Ovary (tissue), 3 donors: ENCODE data around the gene TTLL5.

Source experiments
- EP300 ChIP-seq: sonication (generic); formaldehyde crosslinking; IDR thresholded peaks from one replicate; pipeline ENCODE4 v1.6.1; 2017; ENCODE audit warnings: antibody characterized with exemption
- TF ChIP-seq, protein P1 (sequence below), 3 donors: fragments of 450-650 bp in 2 of 3; fragments of 200-600 bp in 1 of 3; IDR thresholded peaks; one replicate each; pipeline versions ENCODE4 v1.5.1 to v1.8.0; 2016 to 2022; ENCODE audit warnings: antibody characterized with exemption in 3 of 3, mild to moderate bottlenecking in 1 of 3
- donor health status: DM: no; HTN: no; CAD: no.

DNA sequence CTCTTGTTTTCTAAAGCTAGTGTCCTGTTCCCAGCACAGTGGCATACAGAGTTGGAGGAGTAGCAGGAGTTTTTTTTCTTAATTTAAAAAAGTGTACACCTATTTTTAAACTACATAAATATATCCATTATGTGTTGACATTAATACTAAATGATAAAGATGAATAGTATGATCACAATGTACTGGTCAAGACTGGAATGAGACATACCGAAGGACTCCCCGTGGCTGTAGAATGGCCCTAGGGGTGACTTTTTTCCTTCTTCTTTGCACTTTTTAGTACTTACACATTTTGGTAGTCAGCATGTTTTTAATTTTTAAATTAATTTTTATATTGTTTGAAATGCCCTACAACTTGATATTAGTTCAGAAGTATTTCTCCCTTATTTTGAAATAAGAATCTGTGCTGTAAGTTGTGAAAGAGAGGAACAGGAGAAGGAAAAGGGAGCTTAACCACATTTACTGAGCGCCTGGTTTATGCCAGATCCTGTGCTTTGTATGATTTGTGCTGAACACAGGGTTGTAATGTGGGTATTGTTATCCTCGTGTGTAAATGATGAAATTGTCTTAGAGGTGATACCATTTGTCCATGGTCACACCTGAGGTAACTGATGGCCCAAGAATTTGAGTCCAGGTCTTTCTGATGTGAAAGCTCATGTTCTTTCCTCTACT is 184.2 kb downstream of the TTLL5 start:
- TF ChIP-seq, protein P1, sequence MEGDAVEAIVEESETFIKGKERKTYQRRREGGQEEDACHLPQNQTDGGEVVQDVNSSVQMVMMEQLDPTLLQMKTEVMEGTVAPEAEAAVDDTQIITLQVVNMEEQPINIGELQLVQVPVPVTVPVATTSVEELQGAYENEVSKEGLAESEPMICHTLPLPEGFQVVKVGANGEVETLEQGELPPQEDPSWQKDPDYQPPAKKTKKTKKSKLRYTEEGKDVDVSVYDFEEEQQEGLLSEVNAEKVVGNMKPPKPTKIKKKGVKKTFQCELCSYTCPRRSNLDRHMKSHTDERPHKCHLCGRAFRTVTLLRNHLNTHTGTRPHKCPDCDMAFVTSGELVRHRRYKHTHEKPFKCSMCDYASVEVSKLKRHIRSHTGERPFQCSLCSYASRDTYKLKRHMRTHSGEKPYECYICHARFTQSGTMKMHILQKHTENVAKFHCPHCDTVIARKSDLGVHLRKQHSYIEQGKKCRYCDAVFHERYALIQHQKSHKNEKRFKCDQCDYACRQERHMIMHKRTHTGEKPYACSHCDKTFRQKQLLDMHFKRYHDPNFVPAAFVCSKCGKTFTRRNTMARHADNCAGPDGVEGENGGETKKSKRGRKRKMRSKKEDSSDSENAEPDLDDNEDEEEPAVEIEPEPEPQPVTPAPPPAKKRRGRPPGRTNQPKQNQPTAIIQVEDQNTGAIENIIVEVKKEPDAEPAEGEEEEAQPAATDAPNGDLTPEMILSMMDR (IDR thresholded peaks at IDR 0.05): no peak
- TF ChIP-seq EP300: no peak
